HG03354 (cell line): Measurements from ENCODE around the gene ZDHHC17.

Source experiments
- ATAC-seq: cut with Tn5 transposase; IDR thresholded peaks from one replicate; pipeline ENCODE4 v1.9.1; 2021; ENCODE audit warnings: mild to moderate bottlenecking; ENCODE audit not compliant: unreplicated experiment, poor library complexity, severe bottlenecking

The ZDHHC17 gene

DNA sequence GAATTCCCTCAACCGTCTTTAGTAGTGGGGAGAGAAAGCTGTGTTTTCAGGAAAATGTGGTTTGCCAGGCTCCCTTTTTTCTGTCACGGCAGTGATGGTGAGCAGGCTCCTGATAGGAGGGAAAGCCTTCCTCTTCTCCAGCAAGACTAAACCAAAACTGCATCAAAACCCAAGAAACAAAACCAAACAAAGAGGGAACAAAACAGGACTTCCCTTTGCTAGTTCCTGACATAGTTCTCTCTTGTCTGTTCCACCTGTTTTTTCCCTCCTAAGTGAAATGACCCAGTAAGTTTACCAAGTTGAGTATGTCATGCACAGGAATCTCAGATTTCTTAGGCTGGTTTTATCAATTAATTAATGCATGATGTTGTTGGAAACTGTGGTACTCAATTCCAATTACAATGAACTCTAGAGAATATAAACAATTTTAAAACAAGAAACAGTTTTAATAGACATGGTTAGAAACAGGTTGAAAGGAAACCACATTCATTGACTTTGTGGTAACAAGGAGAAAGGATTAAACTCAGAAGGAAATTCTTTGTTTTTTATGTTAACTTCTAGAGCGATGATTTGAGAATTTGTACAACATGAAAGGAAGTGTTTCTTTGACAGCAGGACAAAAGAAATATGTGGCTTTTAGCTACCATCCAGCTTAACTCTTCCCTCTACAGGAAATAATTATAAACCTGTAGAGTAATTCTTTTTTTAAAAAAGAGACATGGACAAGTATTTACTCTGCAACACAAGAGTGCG lies 137.9 kb downstream of the ZDHHC17 start:
- no peak for ATAC-seq
